Trophoblast cell (in vitro differentiated cells and primary cell): ENCODE results near the gene SPRN.
A peak's percentile ranks its signal among the peaks of the same experiment; 100 is the strongest.

ENCODE experiments used
- DNase-seq, 2 donors: peaks; one replicate each; pipeline ENCODE4 v3.0.0-alpha.2; 2016
- H2AFZ ChIP-seq: 2 replicates; pipeline ENCODE4 v1.6.1; 2013; ENCODE audit warnings: low read length, moderate library complexity, mild to moderate bottlenecking; ENCODE audit not compliant: insufficient read depth, poor library complexity
- H2AK5ac ChIP-seq: 2 replicates; pipeline ENCODE4 v1.6.1; 2013; ENCODE audit warnings: mild to moderate bottlenecking, low read length
- H2BK120ac ChIP-seq: 2 replicates; pipeline ENCODE4 v1.6.1; 2013; ENCODE audit warnings: low read length, mild to moderate bottlenecking, moderate library complexity; ENCODE audit not compliant: insufficient read depth, poor library complexity
- H2BK12ac ChIP-seq: 2 replicates; pipeline ENCODE4 v1.6.1; 2013; ENCODE audit warnings: mild to moderate bottlenecking, low read length, moderate library complexity
- H2BK5ac ChIP-seq: 2 replicates; pipeline ENCODE4 v1.6.1; 2013; ENCODE audit warnings: low read length, low read depth, moderate library complexity, mild to moderate bottlenecking; ENCODE audit not compliant: poor library complexity
- H3K14ac ChIP-seq: 2 replicates; pipeline ENCODE4 v1.6.1; 2013; ENCODE audit warnings: mild to moderate bottlenecking, low read length
- H3K18ac ChIP-seq: 2 replicates; pipeline ENCODE4 v1.6.1; 2013; ENCODE audit warnings: mild to moderate bottlenecking, low read length
- H3K23ac ChIP-seq: 2 replicates; pipeline ENCODE4 v1.6.1; 2013; ENCODE audit warnings: low read length
- H3K27ac ChIP-seq: 2 replicates; pipeline ENCODE4 v1.5.1; 2013; ENCODE audit warnings: low read depth, mild to moderate bottlenecking, inconsistent platforms, low read length, moderate library complexity
- H3K27me3 ChIP-seq: 2 replicates; pipeline ENCODE4 v1.6.1; 2013; ENCODE audit warnings: inconsistent platforms, mild to moderate bottlenecking, low read length, moderate library complexity; ENCODE audit not compliant: insufficient read depth
- H3K36me3 ChIP-seq, 2 experiments: 1 replicate in 1 of 2; 2 replicates in 1 of 2; pipeline ENCODE4 v1.6.1; 2013; ENCODE audit warnings: low read length in 2 of 2, mild to moderate bottlenecking in 2 of 2, moderate library complexity in 1 of 2; ENCODE audit not compliant: insufficient read depth in 2 of 2, control insufficient read depth in 1 of 2
- H3K4ac ChIP-seq: 2 replicates; pipeline ENCODE4 v1.6.1; 2013; ENCODE audit warnings: low read depth, mild to moderate bottlenecking, low read length, moderate library complexity
- H3K4me1 ChIP-seq, 2 experiments: 1 replicate in 1 of 2; 2 replicates in 1 of 2; pipeline ENCODE4 v1.6.1; 2013; ENCODE audit warnings: low read length in 2 of 2, mild to moderate bottlenecking in 2 of 2, moderate library complexity in 1 of 2; ENCODE audit not compliant: insufficient read depth in 2 of 2, control insufficient read depth in 1 of 2
- H3K4me2 ChIP-seq: 2 replicates; pipeline ENCODE4 v1.6.1; 2013; ENCODE audit warnings: inconsistent platforms, mild to moderate bottlenecking, low read length, moderate library complexity
- H3K4me3 ChIP-seq: 2 replicates; pipeline ENCODE4 v1.5.1; 2013; ENCODE audit warnings: mild to moderate bottlenecking, low read depth, low read length, inconsistent platforms
- H3K79me1 ChIP-seq: one replicate; pipeline ENCODE4 v1.6.1; 2013; ENCODE audit warnings: low read length
- H3K79me2 ChIP-seq: 2 replicates; pipeline ENCODE4 v1.6.1; 2013; ENCODE audit warnings: low read length, mild to moderate bottlenecking; ENCODE audit not compliant: control insufficient read depth, insufficient read depth, poor library complexity
- H3K9ac ChIP-seq: 2 replicates; pipeline ENCODE4 v1.6.1; 2013; ENCODE audit warnings: mild to moderate bottlenecking, low read length
- H3K9me3 ChIP-seq: 2 replicates; pipeline ENCODE4 v1.6.1; 2013; ENCODE audit warnings: low read depth, mild to moderate bottlenecking, control low read depth, inconsistent platforms, low read length; ENCODE audit not compliant: insufficient read depth
- H4K12ac ChIP-seq: 2 replicates; pipeline ENCODE4 v1.6.1; 2013; ENCODE audit warnings: low read depth, mild to moderate bottlenecking, low read length, moderate library complexity
- H4K8ac ChIP-seq: 2 replicates; pipeline ENCODE4 v1.6.1; 2013; ENCODE audit warnings: low read depth, mild to moderate bottlenecking, low read length, moderate library complexity
- H4K91ac ChIP-seq: one replicate; pipeline ENCODE4 v1.6.1; 2013; ENCODE audit warnings: low read depth, mild to moderate bottlenecking, low read length, moderate library complexity
- WGBS: extraction: QIAGEN DNeasy Blood & Tissue Kit; methylation state at CpG from one replicate; pipeline ENCODE4 v1.1.7; 2013; ENCODE audit warnings: missing lambda C conversion rate; ENCODE audit not compliant: insufficient read length, insufficient coverage; ENCODE audit errors: extremely low coverage; 5-methylcytosine and 5-hydroxymethylcytosine counted together

SPRN gene

DNA sequence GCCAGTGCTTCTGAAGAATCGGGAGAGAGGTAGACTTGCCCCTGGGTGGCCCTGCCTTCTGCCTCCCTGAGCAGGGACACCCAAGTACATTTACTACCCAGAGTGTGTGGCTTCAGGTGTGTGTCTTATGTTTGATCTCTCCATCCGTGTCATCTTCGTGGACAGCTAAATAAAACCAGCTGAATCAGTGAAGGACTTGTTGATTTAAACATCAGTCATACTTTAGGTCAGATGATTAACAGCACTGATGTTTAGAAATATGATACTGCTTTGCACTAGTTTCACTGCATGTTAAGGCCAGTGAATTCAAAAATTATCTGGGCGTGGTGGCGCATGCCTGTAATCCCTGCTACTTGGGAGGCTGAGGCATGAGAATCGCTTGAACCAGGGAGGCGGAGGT, 26.5 kb downstream of the SPRN start:
- Histone ChIP-seq H3K4me1 (peaks cover 0 to 4% of the 10 kb centered on the region in 2 experiments), H3K14ac (no peak overlapping the region), H3K9me3 (peaks cover 5% of the 10 kb centered on the region), H2AK5ac (no peak overlapping the region), H3K36me3 (peaks cover 43 to 65% of the 10 kb centered on the region in 2 experiments), H3K9ac (no peak overlapping the region), H3K4me3 (no peak overlapping the region), H2AFZ (no peak overlapping the region), H3K4me2 (no peak overlapping the region), H4K12ac (no peak overlapping the region), H4K8ac (no peak overlapping the region), H3K79me2 (peaks cover 9% of the 10 kb centered on the region), H2BK5ac (no peak overlapping the region), H2BK12ac (no peak overlapping the region), H2BK120ac (no peak overlapping the region), H3K23ac (no peak overlapping the region), H3K18ac (peak overlapping the region; percentile 62), H3K27ac (no peak overlapping the region), H3K79me1 (peaks cover 8% of the 10 kb centered on the region), H3K4ac (no peak overlapping the region), H4K91ac (no peak overlapping the region), H3K27me3 (no peaks in the 10 kb centered on the region)
- WGBS = no CpG with 5 or more reads among the region's 7 CpGs
- no peak for DNase-seq

GRCh38 chr10:133396035-133396624, 28.3 kb downstream of the SPRN start:
- no peak overlapping the region for H3K18ac ChIP-seq
- H4K91ac ChIP-seq = no peak overlapping the region
- no peak for DNase-seq
- H3K9me3 ChIP-seq = peaks cover 2% of the 10 kb centered on the region
- H3K27me3 ChIP-seq = no peaks in the 10 kb centered on the region
- no peak overlapping the region for H3K9ac ChIP-seq
- peaks cover 9% of the 10 kb centered on the region for H3K79me2 ChIP-seq
- no peak overlapping the region for H3K27ac ChIP-seq
- H2BK5ac ChIP-seq = no peak overlapping the region
- no peak overlapping the region for H4K8ac ChIP-seq
- no peak overlapping the region for H2AFZ ChIP-seq
- no peak overlapping the region for H3K4ac ChIP-seq
- H2AK5ac ChIP-seq = no peak overlapping the region
- H3K23ac ChIP-seq = no peak overlapping the region
- WGBS = no CpG with 5 or more reads among the region's 19 CpGs
- H4K12ac ChIP-seq = no peak overlapping the region
- H3K36me3 ChIP-seq = peaks cover 30 to 50% of the 10 kb centered on the region in 2 experiments
- no peak overlapping the region for H3K4me2 ChIP-seq
- no peak overlapping the region for H2BK120ac ChIP-seq
- H3K4me3 ChIP-seq = no peak overlapping the region
- peaks cover 8% of the 10 kb centered on the region for H3K79me1 ChIP-seq
- no peak overlapping the region for H2BK12ac ChIP-seq
- no peak overlapping the region for H3K14ac ChIP-seq
- H3K4me1 ChIP-seq = peaks cover 0 to 4% of the 10 kb centered on the region in 2 experiments

DNA sequence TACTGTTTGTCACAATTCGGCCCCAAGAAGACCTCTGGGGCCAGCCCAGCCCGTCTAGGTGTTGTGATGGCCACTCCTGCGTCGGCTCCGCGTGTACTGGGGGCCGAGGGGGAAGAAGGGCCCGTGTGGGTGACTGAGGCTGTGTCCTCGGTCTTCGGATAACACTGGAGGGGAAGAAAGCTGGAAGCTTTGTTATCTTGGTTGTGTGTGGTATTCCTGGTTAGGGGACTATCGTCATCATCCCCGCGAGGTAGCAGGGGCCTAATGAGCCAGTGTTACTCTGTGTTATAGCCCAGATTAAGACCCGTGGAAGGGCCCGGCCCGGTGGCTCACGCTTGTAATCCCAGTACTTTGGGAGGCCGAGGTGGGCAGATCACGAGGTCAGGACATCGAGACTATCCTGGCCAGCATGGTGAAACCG, 29.6 kb downstream of the SPRN start:
- Histone ChIP-seq H2BK12ac (no peak overlapping the region), H3K27me3 (no peaks in the 10 kb centered on the region), H2BK120ac (peak overlapping the region; percentile 13), H3K9ac (peak overlapping the region; percentile 99), H3K4me2 (peak overlapping the region; percentile 64), H3K4ac (peak overlapping the region; percentile 66), H3K36me3 (peaks cover 24 to 40% of the 10 kb centered on the region in 2 experiments), H2AFZ (peak overlapping the region; percentile 8), H3K14ac (peak overlapping the region; percentile 97), H3K79me2 (peaks cover 9% of the 10 kb centered on the region), H3K9me3 (peaks cover 2% of the 10 kb centered on the region), H2BK5ac (no peak overlapping the region), H3K23ac (no peak overlapping the region), H3K27ac (peak overlapping the region; percentile 88), H4K8ac (peak overlapping the region; percentile 95), H4K12ac (peak overlapping the region; percentile 6), H3K79me1 (peaks cover 8% of the 10 kb centered on the region), H2AK5ac (peak overlapping the region; percentile 25), H3K4me1 (peaks cover 0 to 4% of the 10 kb centered on the region in 2 experiments), H3K4me3 (peak overlapping the region; percentile 100), H4K91ac (peak overlapping the region; percentile 96), H3K18ac (peak overlapping the region; percentile 12)
- DNase-seq = no peak
- WGBS = no CpG with 5 or more reads among the region's 21 CpGs

DNA sequence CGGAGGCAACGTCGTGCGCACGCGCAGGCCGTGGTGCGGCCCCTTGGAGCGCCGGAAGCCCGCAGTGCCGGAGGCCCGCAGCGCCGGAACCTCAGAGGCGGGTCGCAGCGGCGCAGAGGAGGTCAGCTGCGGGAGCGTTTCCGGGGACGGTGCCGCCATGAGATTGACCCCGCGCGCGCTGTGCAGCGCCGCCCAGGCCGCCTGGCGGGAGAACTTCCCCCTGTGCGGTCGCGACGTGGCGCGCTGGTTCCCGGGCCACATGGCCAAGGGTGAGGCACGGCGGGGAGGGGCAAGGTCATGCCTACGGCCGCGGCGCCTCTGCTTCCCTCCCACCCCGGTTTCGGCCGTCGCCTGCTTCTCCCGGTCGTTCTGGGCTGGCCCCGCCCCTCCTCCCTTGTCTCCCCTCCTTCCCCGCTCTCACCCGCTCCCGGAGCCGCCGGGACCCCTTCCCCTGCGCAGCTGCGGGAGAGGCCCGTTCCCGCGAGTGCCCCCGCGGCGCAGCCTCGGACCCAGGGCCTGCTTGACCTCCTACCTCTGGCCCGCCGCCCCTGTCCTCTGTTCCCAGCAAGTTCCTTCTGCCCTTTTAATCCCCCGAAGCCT, 30.3 kb downstream of the SPRN start, which contains the start of gene MTG1:
Gene MTG1 (plus strand): TSS at position 94 of the 600 bp plus-strand sequence. CDS start 64 bp downstream, at position 158.
- Histone ChIP-seq H3K9me3 (peaks cover 2% of the 10 kb centered on the region), H4K8ac (peak within 1 kb of the TSS; percentile 95), H3K4me1 (peaks cover 0 to 4% of the 10 kb centered on the region in 2 experiments), H2AFZ (peak within 1 kb of the TSS; percentile 94), H3K4ac (peak within 1 kb of the TSS; percentile 66), H3K36me3 (peaks cover 20 to 34% of the 10 kb centered on the region in 2 experiments), H2AK5ac (peak within 1 kb of the TSS; percentile 67), H3K4me3 (peak within 1 kb of the TSS; percentile 100), H3K14ac (peak within 1 kb of the TSS; percentile 97), H3K9ac (peak within 1 kb of the TSS; percentile 99), H3K79me2 (peaks cover 9% of the 10 kb centered on the region), H3K79me1 (peaks cover 8% of the 10 kb centered on the region), H4K91ac (peak within 1 kb of the TSS; percentile 96), H3K27ac (peak within 1 kb of the TSS; percentile 88), H2BK12ac (no peak within 1 kb of the TSS), H3K4me2 (peak within 1 kb of the TSS; percentile 64), H2BK5ac (peak within 1 kb of the TSS; percentile 66), H3K23ac (no peak within 1 kb of the TSS), H3K27me3 (no peaks in the 10 kb centered on the region), H3K18ac (peak within 1 kb of the TSS; percentile 96), H4K12ac (peak within 1 kb of the TSS; percentile 97), H2BK120ac (peak within 1 kb of the TSS; percentile 55)
- DNase-seq = peak; percentile 96 to 98
- WGBS = no CpG with 5 or more reads among the region's 69 CpGs
